HG03342 (cell line): ENCODE measurements around the gene TREML2.
"Not testable (repeated sequence)": the region's sequence is repeated elsewhere in the genome, so short reads cannot be mapped to it uniquely, and the experiment has no call there.

ENCODE experiments used
- ATAC-seq: cut with Tn5 transposase; IDR thresholded peaks from one replicate; pipeline ENCODE4 v1.9.1; 2021; ENCODE audit warnings: mild to moderate bottlenecking, moderate library complexity; ENCODE audit not compliant: unreplicated experiment

The TREML2 gene

GRCh38 chr6:41209547-41210320 lies 8.8 kb upstream of the TREML2 start:
- ATAC-seq: no peak

GRCh38 chr6:41208439-41209106 lies 7.6 kb upstream of the TREML2 start:
- ATAC-seq: no peak

- no peak for ATAC-seq
Measured at GRCh38 chr6:41204156-41204555, 3.2 kb upstream of the TREML2 start.

GRCh38 chr6:41201764-41202173 lies 820 bp upstream of the TREML2 start:
- ATAC-seq: no peak

- no peak for ATAC-seq
Measured at GRCh38 chr6:41200296-41200900, 551 bp downstream of the TREML2 start.

- ATAC-seq: no peak
Measured at GRCh38 chr6:41199552-41200246, 1.2 kb downstream of the TREML2 start.

GRCh38 chr6:41197234-41197633 lies 3.7 kb downstream of the TREML2 start:
- no peak for ATAC-seq

- no peak for ATAC-seq
Measured at GRCh38 chr6:41194386-41194785, 6.6 kb downstream of the TREML2 start.

- ATAC-seq: no peak
Measured at GRCh38 chr6:41193884-41194283, 7.1 kb downstream of the TREML2 start.

GRCh38 chr6:41193171-41193734 lies 7.7 kb downstream of the TREML2 start:
- no peak for ATAC-seq

- no peak for ATAC-seq
Measured at GRCh38 chr6:41191569-41191968, 9.4 kb downstream of the TREML2 start.

GRCh38 chr6:41190791-41191190 lies 10.2 kb downstream of the TREML2 start:
- ATAC-seq: no peak

GRCh38 chr6:41189967-41190366 lies 11.0 kb downstream of the TREML2 start:
- no peak for ATAC-seq

- not testable (repeated sequence) for ATAC-seq
Measured at GRCh38 chr6:41189046-41189445, 11.9 kb downstream of the TREML2 start.

GRCh38 chr6:41187924-41188886 lies 12.7 kb downstream of the TREML2 start:
- no peak for ATAC-seq

GRCh38 chr6:41186031-41186562 lies 14.9 kb downstream of the TREML2 start:
- ATAC-seq: no peak

GRCh38 chr6:41184761-41185160 lies 16.2 kb downstream of the TREML2 start:
- no peak for ATAC-seq

- peak; percentile 56 for ATAC-seq
Measured at GRCh38 chr6:41182069-41183034, 18.6 kb downstream of the TREML2 start.

GRCh38 chr6:41181566-41181965 lies 19.4 kb downstream of the TREML2 start:
- ATAC-seq: no peak
